GM23338 (cell line): Measurements from ENCODE around the gene SIL1. TPM values are rescaled to one million over a fixed set of nuclear protein-coding genes. Genes with fewer than 3 reads are reported as not detected.

Experiments used
- ATAC-seq: fragments of 200-7000 bp; cut with Tn5 transposase; 3 replicates; pipeline ENCODE4 v1.9.1; 2020
- DNase-seq: peaks from one replicate; pipeline ENCODE4 v3.0.0-alpha.2; 2015; ENCODE audit warnings: low spot score
- H2AFZ ChIP-seq: fragments of 200-600 bp; sonication (generic); 2 replicates; pipeline ENCODE4 v1.8.0; 2016; ENCODE audit warnings: antibody characterized with exemption, mild to moderate bottlenecking, moderate library complexity
- H3F3A ChIP-seq: fragments of 200-600 bp; sonication (generic); replicated peaks from 2 replicates; pipeline ENCODE4 v1.8.0; 2017; ENCODE audit warnings: antibody characterized with exemption, mixed run types, low read depth
- H3K27ac ChIP-seq: fragments of 200-600 bp; sonication (generic); 2 replicates; pipeline ENCODE4 v1.6.1; 2016; ENCODE audit warnings: low read depth
- H3K27me3 ChIP-seq: fragments of 200-600 bp; sonication (generic); 2 replicates; pipeline ENCODE4 v1.8.0; 2016; ENCODE audit warnings: mild to moderate bottlenecking, mixed run types, moderate library complexity; ENCODE audit not compliant: insufficient read depth
- H3K36me3 ChIP-seq: fragments of 200-600 bp; sonication (generic); 2 replicates; pipeline ENCODE4 v1.8.0; 2016; ENCODE audit warnings: mild to moderate bottlenecking; ENCODE audit not compliant: insufficient read depth
- H3K4me1 ChIP-seq: fragments of 200-600 bp; sonication (generic); 2 replicates; pipeline ENCODE4 v1.8.0; 2016; ENCODE audit warnings: mild to moderate bottlenecking, moderate library complexity; ENCODE audit not compliant: insufficient read depth
- H3K4me2 ChIP-seq: fragments of 200-600 bp; sonication (generic); 2 replicates; pipeline ENCODE4 v1.7.1; 2017; ENCODE audit warnings: mixed run types
- H3K4me3 ChIP-seq: fragments of 200-600 bp; sonication (generic); 2 replicates; pipeline ENCODE4 v1.6.1; 2016; ENCODE audit warnings: mixed run types
- H3K79me2 ChIP-seq: fragments of 200-600 bp; sonication (generic); replicated peaks from 2 replicates; pipeline ENCODE4 v1.8.0; 2017; ENCODE audit warnings: mild to moderate bottlenecking; ENCODE audit not compliant: insufficient read depth
- H3K9me2 ChIP-seq: fragments of 200-600 bp; sonication (generic); 2 replicates; pipeline ENCODE4 v1.8.0; 2017; ENCODE audit not compliant: insufficient read depth
- H4K20me1 ChIP-seq: fragments of 200-600 bp; sonication (generic); replicated peaks from 2 replicates; pipeline ENCODE4 v1.8.0; 2017; ENCODE audit warnings: mild to moderate bottlenecking; ENCODE audit not compliant: insufficient read depth
- H3K27ac Mint-ChIP-seq: 2 replicates; pipeline ENCODE4 v1.8.0; 2020; ENCODE audit warnings: inconsistent platforms, mild to moderate bottlenecking, moderate library complexity, mixed read lengths
- H3K27me3 Mint-ChIP-seq: 3 replicates; pipeline ENCODE4 v1.8.0; 2022; ENCODE audit warnings: low read depth, mild to moderate bottlenecking, moderate library complexity, mixed read lengths, inconsistent platforms; ENCODE audit not compliant: insufficient read depth, poor library complexity
- H3K36me3 Mint-ChIP-seq: 3 replicates; pipeline ENCODE4 v1.8.0; 2021; ENCODE audit warnings: low read depth, mild to moderate bottlenecking, inconsistent platforms, moderate library complexity, mixed read lengths
- H3K4me1 Mint-ChIP-seq: 3 replicates; pipeline ENCODE4 v1.8.0; 2020; ENCODE audit warnings: mild to moderate bottlenecking, inconsistent platforms, mixed read lengths
- H3K4me3 Mint-ChIP-seq: 3 replicates; pipeline ENCODE4 v1.8.0; 2021; ENCODE audit warnings: moderate library complexity, mild to moderate bottlenecking, inconsistent platforms, mixed read lengths
- H3K9me3 Mint-ChIP-seq: 3 replicates; pipeline ENCODE4 v1.8.0; 2020; ENCODE audit warnings: moderate library complexity, mild to moderate bottlenecking, inconsistent platforms, mixed read lengths
- CREB1 ChIP-seq: fragments of 250-450 bp; sonication (Bioruptor Pico); IDR thresholded peaks from 2 replicates; pipeline ENCODE4 v1.5.0; 2020; ENCODE audit warnings: low read depth, mild to moderate bottlenecking, moderate library complexity
- CTCF ChIP-seq, 2 experiments: fragments of 200-600 bp in 1 of 2; sonication (generic) in 1 of 2; conservative IDR thresholded peaks; 2 replicates each; pipeline versions ENCODE4 v1.5.1 to v1.6.1; 2016 to 2017; ENCODE audit warnings: antibody characterized with exemption in 2 of 2, low read depth in 2 of 2, mild to moderate bottlenecking in 2 of 2, moderate library complexity in 1 of 2
- EZH2 ChIP-seq: fragments of 200-600 bp; sonication (generic); IDR thresholded peaks from one replicate; pipeline ENCODE4 v1.8.0; 2017; ENCODE audit warnings: antibody characterized with exemption, mild to moderate bottlenecking, low read depth; ENCODE audit not compliant: unreplicated experiment
- JUNB ChIP-seq: IDR thresholded peaks from one replicate; pipeline ENCODE4 v1.6.1; 2016; ENCODE audit warnings: antibody characterized with exemption; ENCODE audit not compliant: unreplicated experiment
- REST ChIP-seq: IDR thresholded peaks from one replicate; pipeline ENCODE4 v1.6.1; 2018; ENCODE audit warnings: antibody characterized with exemption; ENCODE audit not compliant: unreplicated experiment
- STAT1 ChIP-seq: IDR thresholded peaks from one replicate; pipeline ENCODE4 v1.6.1; 2016; ENCODE audit warnings: antibody characterized with exemption; ENCODE audit not compliant: unreplicated experiment
- ZNF114 ChIP-seq: fragments of 250-450 bp; sonication (Bioruptor Pico); IDR thresholded peaks from 2 replicates; pipeline ENCODE4 v1.5.0; 2020; ENCODE audit warnings: mild to moderate bottlenecking, moderate library complexity
- ZNF331 ChIP-seq: fragments of 250-450 bp; sonication (Bioruptor Pico); IDR thresholded peaks from 2 replicates; pipeline ENCODE4 v1.5.0; 2020; ENCODE audit warnings: low read depth, mild to moderate bottlenecking, moderate library complexity
- ZNF462 ChIP-seq: fragments of 250-450 bp; sonication (Bioruptor Pico); IDR thresholded peaks from 2 replicates; pipeline ENCODE4 v1.5.0; 2020; ENCODE audit warnings: mild to moderate bottlenecking, moderate library complexity
- polyA plus RNA-seq: library from polyadenylated mRNA; unstranded; fragments of >200 nt; fragmentation: Nextera tagmentation; extraction: Ambion mirVana; gene quantifications from 2 replicates; pipeline ENCODE4 v1.2.1, GENCODE V29; 2016
- total RNA-seq: library from RNA; depleted of rRNA; stranded (reverse); fragments of >200 nt; shearing (Covaris generic); gene quantifications from 2 replicates; pipeline ENCODE4 v1.2.3, GENCODE V29; 2014
- TF ChIP-seq, protein P1 (sequence below): IDR thresholded peaks from 2 replicates; pipeline ENCODE4 v1.6.1; 2016; ENCODE audit warnings: antibody characterized with exemption

Gene SIL1
- total and polyA plus RNA-seq, 2 experiments from 2014 or later: 5.5 to 5.9 TPM

GRCh38 chr5:139140591-139141071, 57.5 kb downstream of the SIL1 start (continued):
- TF ChIP-seq ZNF462 (CRISPR knock-in tag) (no peak), CREB1 (CRISPR knock-in tag) (no peak)

DNA sequence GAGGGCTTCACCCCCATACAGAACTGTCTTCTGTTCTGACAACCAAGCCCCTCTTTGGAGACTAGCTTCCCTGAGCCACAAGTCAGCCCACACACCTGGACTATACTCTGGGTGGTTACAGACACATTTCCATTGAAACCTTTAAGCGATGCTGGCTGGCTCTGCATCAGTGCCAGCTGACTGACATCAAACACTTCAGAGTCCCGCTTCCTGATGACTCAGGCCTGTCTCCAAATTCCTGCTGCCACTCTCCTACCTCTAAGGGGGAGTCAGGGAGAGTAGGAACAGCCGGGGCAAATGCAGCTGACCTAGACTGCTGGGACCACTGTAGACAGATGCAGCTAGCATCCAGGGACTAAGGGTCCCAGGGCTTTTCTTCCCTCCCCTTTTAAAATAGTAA, 59.4 kb downstream of the SIL1 start:
- Mint-ChIP-seq H3K4me3 (no peak overlapping the region), H3K27me3 (peaks cover 2% of the 10 kb centered on the region), H3K36me3 (no peaks in the 10 kb centered on the region), H3K9me3 (no peaks in the 10 kb centered on the region), H3K27ac (no peak overlapping the region), H3K4me1 (no peaks in the 10 kb centered on the region; the same call in none of the 3 replicates)
- Histone ChIP-seq H3K9me2 (0 out of 2 replicates have a peak, but pooled peaks cover 3% of the 10 kb centered on the region), H3K36me3 (no peaks in the 10 kb centered on the region), H3K27ac (no peak overlapping the region), H3K27me3 (no peaks in the 10 kb centered on the region), H3K4me3 (no peak overlapping the region), H3F3A (no peaks in the 10 kb centered on the region), H2AFZ (no peak overlapping the region), H3K4me1 (no peaks in the 10 kb centered on the region), H3K79me2 (no peaks in the 10 kb centered on the region), H3K4me2 (no peak overlapping the region), H4K20me1 (no peaks in the 10 kb centered on the region; the same call in 1 of the 2 replicates)
- ATAC-seq (peak; percentile 42; the same call in 2 of the 3 replicates), DNase-seq (peak; percentile 23)
- TF ChIP-seq STAT1: no peak
- TF ChIP-seq REST: no peak
- TF ChIP-seq, protein P1, sequence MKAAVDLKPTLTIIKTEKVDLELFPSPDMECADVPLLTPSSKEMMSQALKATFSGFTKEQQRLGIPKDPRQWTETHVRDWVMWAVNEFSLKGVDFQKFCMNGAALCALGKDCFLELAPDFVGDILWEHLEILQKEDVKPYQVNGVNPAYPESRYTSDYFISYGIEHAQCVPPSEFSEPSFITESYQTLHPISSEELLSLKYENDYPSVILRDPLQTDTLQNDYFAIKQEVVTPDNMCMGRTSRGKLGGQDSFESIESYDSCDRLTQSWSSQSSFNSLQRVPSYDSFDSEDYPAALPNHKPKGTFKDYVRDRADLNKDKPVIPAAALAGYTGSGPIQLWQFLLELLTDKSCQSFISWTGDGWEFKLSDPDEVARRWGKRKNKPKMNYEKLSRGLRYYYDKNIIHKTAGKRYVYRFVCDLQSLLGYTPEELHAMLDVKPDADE: no peak
- no peak for TF ChIP-seq ZNF114 (CRISPR knock-in tag)
- no peak for TF ChIP-seq ZNF331 (CRISPR knock-in tag)
- no peak for TF ChIP-seq JUNB
- TF ChIP-seq CTCF (conservative IDR thresholded peaks at IDR 0.05; ENCODE audit: low read depth in 2 of 2): no peak
- TF ChIP-seq EZH2: no peak
